ENCODE measurements around the gene ERGIC1.

The ERGIC1 gene

DNA sequence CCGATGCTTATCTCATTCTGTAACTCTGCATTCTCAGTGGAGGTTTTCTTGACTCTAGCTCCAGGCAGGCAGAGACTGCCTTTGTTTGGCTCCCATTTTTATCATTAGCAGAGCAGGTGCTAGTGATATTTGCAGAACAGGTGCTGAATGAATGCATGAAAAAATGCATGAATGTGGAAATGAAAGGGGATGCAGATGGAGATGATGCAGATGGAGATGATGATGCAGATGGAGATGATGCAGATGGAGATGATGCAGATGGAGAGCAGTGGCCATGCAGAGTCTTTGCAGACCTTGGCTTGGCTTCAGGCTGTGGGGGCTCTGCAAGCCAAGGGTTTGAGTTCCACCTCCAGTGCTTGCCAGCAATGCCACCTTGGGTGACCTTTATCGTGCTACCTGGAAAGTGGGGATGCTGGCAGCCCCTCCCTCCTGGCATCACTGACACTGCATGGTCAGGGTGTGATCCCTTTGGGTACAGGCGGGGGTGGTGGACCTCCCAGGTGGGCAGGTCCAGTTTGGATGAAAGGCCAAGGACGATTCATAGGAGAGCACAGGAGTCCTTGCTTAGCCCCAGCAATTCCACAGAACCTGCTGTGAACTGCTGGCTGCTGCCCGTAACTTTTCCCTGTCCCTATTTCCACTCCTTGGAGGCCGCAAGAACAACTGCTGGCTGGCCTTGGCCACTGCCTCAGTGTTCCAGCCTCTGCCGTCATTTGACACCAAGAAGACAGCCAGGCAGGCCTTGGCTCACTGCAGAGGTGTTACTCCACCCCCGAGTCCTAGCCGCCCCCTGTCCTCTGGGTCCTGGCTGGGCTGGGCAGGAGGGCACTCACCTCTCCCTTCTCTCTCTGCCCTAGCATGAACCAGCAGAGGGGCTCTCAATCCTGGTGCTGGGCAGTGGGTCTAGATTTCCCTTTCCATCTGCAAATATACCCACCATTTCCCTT, 33.0 kb downstream of the ERGIC1 start:
- no peak for DNase-seq

DNA sequence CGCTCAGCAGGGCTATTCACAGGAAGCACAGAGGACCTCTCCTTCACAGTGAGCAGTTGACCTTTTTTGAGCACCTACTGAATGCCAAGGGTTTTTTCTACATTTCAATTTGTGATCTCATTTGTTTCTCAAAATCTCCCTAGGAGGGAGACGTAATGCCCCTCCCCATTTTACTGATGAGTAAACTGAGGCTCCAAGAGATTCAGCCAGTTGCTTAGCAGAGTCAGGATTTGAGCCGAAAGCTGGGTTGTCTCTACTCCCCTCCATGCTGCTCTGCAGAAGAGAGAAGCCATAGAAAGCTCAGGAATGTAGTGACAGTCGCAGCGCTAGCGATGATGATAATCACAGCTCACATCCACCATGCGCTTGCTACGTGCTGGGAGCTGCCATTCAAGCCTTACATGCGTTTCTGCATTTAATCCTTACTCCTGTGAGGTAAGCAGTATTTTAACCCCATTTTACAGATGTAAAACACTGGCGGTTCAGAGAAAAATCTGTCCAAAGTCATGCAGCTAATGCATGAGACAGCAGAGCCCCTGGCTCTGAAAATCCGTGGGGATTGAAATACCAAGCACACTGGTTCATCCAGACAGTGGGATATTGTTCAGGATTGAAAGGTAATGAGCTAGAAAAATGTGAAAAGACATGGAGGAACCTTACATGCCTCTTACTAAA, 33.8 kb downstream of the ERGIC1 start:
- no peak for DNase-seq

DNA sequence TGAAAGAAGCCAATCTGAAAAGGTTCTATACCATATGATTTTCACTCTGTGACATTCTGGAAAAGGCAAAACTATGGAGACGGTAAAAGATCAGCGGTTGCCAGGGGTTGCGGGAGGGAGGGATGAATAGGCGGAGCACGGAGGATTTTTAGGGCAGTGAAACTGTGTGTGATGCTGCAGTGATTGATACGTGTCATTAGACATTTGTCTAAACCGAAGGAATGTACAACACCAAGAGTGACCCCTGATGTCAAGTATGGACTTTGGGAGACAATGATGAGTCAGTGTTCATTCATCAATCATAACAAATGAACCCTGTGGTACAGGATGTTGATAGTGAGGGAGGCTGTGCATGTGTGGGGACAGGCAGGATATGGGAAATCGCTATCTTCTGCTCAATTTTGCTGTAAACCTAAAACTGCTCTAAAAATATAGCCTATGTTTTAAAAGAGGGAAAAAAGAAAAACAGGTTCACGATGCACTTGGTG, 34.4 kb downstream of the ERGIC1 start:
- DNase-seq, result no peak

DNA sequence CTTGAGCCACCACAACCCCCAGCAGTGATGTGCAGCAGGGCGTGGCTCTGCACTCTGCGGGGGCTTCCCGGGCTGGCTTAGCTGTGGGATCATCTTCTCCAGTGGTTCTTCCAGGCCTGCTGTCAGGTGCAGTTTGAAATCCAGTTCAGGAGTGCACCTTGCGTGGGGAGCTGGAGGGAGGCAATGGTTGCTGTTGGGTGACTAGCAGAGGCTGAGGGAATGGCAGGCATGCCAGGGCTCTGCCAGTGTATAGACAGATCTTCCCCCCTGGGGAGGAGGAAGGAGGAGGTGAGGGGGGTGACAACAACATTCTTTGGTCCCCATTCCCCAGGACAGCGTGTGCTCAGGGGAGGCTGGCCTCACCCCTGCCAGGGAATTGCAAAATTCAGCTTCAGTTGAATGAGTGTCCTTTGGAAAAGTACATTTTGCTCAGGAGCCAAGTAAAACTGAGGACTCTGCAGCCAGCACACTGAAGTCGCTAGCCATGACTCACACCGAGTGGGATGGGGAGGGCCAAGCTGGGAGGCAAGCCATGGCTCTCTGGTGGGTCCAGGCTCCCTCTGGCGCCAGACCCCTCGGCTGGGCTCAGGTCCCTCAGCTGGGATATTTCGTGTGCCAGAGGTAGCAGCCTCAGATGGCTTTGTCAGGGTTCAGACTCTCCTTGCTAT, 35.0 kb downstream of the ERGIC1 start:
- peak; percentile 8 to 57 for DNase-seq

DNA sequence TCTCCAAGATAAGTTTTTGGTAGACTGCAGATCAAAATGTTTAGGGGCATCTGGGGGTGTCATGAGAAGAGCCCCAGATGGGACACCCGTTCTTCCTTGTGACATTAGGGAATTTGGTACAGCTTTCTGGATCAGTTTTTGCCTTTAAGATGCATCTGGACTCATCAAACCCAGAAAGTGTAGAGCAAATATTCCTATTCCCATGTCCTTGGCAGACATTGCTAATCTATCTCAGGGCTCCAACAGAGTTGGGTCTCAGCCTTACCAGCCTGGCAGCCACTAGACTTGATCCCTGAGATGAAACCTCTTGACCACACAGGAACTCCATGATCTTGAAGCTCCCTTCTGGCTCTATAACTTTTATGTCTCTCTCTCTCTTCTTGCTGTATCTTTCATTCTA, 35.6 kb downstream of the ERGIC1 start:
- DNase-seq, result no peak

DNA sequence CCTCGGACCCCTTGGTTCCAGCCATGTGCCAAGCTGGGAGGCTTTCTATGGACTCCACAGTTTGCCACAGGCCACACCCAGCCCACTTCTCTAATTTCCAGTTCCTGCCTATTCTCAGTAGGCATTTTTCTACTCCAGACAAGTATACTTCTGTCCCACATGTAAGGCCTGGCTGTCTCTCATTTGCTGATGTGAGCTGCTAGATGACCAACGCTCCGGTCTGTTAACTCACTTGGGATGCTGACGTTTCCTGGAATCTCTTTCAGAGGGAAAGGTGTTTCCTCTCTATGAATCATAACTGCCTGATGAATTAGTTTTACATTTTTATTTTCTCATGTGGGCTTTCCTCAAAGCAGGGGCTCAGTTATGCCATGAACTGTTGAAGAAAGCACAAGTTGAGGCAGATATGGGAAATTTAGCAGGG, 36.3 kb downstream of the ERGIC1 start:
- no peak for DNase-seq

DNA sequence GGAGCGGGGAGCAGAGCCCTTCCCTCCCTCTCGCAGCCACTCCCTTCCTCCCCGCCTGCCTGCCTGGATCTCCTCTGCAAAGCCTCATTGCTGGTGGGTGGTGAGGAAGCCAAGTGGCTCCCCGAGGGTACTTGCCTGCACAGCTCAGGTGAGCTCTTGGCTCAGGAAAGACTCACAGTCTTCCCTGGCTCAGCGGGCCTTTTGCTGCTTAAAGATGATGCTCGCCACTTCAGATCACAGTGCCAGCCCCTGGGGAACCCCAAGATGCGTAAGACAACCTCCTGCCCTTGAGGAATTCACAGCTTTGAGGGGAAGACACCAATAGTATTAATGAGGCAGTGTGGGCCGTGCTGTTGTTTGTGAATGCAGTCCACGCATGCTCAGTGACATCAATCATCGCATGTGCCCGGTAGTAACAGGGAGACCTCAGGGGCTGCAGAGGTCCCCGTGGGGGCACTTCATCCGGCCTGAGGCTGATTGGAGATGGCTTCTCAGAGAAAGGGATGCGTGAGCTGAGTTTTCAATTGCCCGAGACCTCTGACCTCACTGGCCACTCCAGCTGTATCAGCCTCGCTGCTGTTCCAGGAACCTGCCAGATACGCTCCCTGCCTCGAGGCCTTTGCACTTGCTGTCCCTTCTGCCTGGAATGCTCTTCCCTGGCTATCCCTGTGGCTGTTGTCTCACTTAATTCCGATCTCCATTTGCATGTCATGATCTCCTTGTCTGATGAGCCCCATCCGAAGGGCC, 36.8 kb downstream of the ERGIC1 start:
- DNase-seq, result peak in 1 of 2 experiments; percentile 20

DNA sequence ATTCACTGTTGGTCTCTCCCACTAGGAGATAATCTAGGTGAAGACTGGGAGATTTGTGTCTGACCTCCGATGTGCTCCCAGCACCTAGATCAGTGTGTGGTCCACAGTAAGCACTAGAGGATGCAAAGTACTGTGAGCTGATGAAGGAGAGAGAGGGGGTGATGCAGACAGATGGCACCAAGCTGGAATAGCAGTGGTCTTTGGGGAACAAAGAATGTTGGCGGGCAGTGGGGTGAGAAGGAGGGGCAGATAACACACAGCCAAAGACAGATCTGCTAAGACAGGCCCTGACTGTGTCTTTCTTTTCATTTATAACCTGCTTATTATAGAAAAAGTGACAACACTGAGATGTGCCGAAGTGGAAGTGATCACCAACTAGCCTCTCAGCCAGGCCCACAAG, 37.5 kb downstream of the ERGIC1 start:
- no peak for DNase-seq

DNA sequence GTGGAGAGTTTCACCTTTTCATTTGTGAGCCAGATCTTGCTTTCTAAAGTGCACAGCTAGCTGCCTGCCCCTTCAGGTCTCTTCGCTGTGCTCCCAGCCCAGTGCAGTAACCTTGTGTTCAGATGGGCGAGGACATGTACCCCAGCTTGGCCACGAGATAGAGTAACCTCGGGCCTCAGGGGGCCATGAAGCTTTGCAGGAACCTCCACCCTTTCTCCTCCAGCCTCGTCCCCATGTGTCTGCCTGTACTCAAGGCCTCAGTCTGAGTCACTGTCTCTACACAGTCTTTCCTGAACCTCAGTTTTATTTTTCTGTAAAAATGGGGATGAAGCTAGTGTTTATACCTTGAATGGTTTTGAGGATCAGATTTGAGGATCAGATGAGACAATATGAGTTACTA, 37.9 kb downstream of the ERGIC1 start:
- no peak for DNase-seq

DNA sequence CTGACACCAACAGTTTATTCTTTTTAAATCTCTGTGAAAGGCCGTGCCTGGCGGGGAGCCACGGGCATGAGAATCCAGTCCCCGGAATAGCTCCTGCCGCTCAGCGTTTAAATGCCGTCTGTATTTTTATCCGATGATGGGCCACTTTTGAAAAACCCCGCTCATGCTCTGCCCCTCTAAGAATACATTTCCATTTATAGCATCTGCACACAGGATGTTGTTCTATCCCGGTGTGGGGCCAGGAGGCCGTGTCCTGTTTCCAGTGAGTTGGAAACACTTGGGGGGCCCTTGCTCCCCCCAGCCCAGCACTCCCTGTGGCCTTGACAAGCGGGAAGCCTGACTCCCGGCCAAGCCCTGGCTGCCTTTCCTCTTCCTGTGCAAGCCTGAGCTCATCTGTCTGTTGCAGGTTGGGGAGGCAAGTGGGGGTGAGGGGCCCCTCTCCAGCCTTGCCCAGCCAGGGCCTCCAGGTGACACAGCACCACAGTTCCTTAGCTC, 39.0 kb downstream of the ERGIC1 start:
- peak; percentile 21 to 62 for DNase-seq

DNA sequence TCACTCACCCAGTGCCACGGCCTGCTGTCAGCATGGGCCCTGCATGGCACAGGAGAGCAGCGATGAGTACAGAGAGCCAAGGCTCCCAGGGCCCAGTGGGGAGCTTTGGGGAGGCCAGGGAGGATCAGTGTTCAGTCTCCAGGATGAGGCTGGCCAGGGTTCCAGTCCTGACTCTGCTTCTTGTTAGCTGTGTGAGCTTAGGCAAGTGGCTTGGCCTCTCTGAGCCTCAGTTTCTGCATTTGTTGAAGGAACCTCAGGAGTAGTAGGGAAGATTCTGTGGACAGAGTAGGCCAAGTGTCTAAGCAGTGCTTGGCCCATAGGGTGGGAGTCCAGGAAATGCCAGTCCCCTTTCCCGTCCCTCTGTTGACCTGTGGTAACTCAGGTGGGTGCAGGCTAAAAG, 39.5 kb downstream of the ERGIC1 start:
- no peak for DNase-seq

DNA sequence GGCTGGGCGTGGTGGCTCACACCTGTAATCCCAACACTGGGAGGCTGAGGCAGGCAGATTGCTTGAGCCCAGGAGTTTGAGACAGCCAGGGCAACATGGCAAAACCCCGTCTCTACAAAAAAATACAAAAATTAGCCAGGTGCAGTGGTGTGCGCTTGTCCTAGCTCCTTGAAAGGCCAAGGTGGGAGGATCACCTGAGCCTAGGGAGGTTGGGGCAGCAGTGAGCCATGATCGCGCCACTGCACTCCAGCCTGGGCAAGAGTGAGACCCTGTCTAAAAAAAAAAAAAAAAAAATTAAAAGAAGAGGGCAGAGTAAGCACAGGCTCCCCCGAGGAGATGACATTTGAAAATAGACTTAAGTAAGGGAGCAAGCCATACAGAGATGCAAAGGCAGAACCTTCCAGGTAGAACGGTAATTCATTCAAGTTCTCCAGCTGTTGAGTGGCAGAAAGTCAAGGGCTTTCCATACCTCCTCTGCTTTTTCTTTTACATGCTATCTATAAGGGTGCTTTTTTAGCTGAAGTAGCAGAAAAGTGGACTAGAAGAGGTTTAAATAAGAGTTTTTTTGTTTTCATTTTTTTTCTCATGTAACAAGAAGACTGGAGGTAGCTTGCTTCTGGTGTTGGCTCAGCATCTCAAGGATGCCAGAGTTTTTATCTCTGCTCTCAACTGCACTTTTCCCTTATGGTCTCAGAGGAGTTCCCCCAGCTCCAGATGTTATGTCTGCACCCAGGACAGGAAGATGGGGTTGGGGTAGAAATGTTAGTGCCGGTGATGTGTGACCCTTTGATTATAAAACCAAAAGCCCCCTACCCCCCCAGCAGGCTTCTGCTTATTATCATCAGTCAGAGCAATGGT, 40.8 kb downstream of the ERGIC1 start:
- DNase-seq, result no peak

DNA sequence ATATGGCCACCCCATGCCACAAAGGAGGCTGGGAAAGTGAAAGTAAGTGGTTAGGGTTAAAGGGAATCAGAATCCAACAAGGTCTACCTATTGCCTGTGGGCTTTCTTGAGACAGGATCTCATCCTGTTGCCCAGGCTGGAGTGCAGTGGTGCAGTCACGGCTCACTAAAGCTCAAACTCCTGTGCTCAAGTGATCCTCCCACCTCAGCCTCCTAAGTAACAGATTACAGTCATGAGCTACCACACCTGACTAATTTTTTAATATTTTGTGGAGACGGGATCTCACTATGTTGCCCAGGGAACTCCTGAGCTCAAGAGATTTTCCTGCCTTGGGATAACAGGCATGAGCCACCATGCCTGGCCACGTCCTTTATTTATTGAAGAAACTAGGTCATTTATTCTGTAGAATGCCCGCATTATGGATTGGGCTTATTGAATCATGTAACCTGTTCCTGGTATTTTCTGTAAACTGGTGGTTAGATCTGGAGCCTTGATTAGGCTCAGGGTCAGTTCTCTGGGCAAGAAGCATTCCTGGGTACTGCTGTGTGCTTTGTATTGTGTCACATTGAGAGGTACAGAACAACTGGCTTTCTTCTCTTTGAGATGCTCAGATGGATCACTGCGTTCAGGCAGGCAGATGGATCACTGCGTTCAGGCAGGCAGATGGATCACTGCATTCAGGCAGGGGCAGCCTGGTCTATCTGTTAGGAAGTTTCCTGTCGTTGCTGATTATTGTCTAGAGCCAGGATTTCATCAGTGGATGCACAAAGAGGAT, 41.6 kb downstream of the ERGIC1 start:
- DNase-seq, result peak; percentile 38 to 78

DNA sequence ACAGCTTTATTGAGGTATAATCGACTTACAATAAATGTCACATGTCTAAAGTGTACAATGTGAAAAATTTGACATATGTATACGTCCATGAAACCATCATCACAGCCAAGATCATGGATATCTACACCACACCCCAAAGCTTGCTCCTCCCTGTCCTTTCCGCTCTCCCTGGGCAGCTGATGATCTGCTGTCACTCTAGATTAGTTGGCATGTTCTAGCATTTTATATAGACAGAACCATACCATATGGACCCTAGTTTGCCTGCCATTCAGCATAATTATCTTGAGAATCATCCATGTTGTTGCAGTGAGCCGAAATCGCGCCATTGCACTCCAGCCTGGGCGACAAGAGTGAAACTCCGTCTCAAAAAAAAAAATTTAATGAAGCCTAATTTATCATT, 42.5 kb downstream of the ERGIC1 start:
- DNase-seq, result no peak

DNA sequence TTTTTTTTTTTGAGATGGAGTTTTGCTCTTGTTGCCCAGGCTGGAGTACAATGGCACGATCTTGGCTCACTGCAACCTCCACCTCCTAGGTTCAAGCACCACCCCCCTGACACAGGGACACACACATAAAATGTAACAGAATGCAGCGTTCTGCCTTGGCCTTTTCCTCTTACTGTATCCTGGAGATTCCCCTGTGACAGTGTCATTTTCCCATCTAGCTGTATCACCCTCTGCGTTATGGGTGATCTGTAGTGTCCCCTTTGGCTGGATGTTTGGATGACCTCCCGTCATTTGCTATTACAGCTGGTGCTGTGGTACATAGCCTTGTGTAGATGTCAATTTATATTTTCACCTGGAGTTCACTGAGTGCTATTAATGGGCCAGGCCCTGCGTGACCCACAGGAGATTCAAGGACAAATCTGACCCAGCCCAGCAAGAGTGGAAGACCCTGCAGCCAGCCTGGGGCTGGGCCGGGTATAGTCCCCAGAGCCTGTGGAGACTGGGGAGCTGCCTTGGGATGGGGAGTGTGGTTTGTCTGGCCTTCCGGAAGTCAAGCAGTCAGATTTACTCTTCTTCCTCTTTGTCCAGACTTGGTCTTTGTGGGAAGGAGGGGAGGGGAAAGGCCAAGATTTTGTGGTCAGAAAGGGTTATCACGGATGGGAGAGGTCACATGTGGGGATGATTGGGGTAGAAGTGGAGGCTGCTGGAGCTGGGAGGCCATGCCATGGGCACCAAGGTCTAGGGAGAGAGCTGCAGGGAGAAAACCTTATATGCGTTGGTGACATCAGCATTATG, 43.6 kb downstream of the ERGIC1 start:
- DNase-seq, result no peak

DNA sequence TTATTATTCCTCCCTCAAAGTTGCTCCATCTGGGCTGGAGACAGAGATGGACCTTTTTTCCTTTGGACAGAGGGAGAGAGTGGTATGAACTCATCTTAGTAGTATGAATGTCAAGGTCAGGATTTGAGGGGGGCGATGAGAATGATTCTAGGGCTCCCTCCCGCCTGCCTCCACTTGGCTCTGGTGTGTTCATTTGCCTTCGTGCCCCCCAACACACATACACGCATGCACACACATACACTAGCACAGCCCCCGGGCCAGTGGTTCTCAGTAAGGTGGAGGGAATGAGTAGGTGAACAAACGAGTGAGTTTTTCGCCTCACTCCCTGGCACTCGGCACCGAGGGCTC, 44.5 kb downstream of the ERGIC1 start:
- no peak for DNase-seq

DNA sequence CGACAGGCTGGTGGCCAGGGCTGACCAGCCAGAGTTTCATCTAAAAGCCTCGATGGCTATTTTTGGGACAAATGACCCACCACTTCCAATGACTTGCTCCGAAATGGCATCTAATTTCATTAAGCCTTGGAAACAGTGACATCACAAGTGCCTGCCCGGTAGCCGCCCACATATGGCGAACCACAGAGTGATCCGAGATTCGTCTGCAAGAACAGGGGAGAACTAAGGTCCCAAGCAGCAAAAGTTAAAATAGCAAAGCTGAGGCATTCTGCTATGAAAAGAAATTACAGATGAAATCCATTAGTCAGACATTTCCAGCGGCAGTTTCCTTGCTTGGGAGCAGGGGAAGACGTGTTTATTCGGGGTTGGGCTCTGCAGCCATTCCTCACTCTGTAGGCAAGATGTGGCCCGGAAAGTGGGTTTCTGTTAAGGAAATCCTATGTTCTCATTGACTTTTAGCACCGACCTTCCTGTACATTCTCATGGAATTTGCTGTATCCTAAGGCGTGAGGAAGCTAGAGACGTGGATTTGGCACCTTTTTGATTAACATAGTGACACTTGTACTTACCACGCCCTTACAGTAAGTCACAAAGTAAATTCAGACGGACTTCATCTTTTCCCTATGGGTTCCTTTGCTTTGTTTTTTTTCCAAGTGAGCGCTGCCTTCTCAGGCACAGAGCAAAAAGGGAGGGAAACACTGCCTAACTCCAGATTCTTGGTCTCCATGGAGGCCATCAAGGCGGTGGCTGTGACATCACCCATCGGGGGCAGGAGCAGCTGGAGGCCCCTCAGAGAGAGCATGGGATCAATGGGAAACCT, 45.1 kb downstream of the ERGIC1 start:
- DNase-seq, result no peak

DNA sequence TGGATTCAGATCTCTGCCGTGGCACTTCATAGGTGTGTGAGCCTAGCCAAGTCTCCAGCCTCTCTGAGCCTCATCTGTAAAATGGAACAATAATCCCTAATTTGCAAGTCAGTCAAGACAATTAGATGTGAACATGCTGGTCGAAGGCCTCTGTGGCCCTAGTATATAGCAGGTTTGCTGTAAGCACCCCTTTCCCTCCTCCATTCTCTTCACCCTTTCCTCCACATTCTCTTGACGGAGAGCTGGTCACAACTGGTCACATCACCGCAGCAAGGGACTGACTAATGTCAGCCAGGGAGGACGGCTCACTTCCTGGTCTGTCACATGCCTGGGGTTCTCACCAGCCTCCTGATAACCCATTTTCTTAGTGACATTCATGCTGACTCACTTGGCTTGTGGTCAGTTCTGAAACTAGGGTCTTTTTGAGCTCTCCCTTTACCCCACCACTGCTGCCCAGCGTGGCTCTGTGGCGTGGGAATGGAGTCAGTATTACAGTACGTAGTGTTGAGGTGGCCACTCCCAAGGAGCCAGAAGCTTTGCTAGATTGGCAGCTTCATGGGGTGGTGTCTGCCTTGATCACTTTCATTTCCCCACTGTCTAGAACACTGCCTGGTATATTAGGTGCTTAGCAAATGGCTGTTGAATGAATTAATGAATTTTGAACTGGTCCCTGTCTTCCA, 47.8 kb downstream of the ERGIC1 start:
- no peak for DNase-seq

Measured in cerebellar nuclear complex (tissue), 1 donor.